M059J (cell line): Measurements from ENCODE around the gene HOXD10. TPM values are rescaled to one million over a fixed set of nuclear protein-coding genes. Genes with fewer than 3 reads are reported as not detected.
A peak's percentile ranks its signal among the peaks of the same experiment; 100 is the strongest.

Experiments used
- DNase-seq: peaks from one replicate; pipeline ENCODE4 v3.0.0-alpha.2; 2012; ENCODE audit warnings: low read depth
- total RNA-seq: library from RNA; depleted of rRNA; stranded (reverse); fragments of >200 nt; shearing (Covaris generic); gene quantifications from 2 replicates; pipeline ENCODE4 v1.2.3, GENCODE V29; 2014

The HOXD10 gene
- total RNA-seq, 1 experiment from 2014 or later: 15.0 TPM

- DNase-seq: no peak
Observed at GRCh38 chr2:176082824-176083751, 33.5 kb upstream of the HOXD10 start.

GRCh38 chr2:176083796-176084261, 32.7 kb upstream of the HOXD10 start, which contains the start of gene EVX2:
EVX2 (minus strand) TSS chr2:176083962; CDS start chr2:176083776, 186 bp downstream.
- no peak for DNase-seq

GRCh38 chr2:176084611-176085119, 31.9 kb upstream of the HOXD10 start:
- DNase-seq: no peak

- no peak for DNase-seq
Observed at GRCh38 chr2:176085120-176085788, 31.3 kb upstream of the HOXD10 start.

- DNase-seq: peak; percentile 48
Observed at GRCh38 chr2:176085861-176086771, 30.5 kb upstream of the HOXD10 start.

- no peak for DNase-seq
Observed at GRCh38 chr2:176087330-176088047, 29.1 kb upstream of the HOXD10 start.

GRCh38 chr2:176088048-176088936, 28.3 kb upstream of the HOXD10 start:
- DNase-seq: peak; percentile 47

GRCh38 chr2:176088937-176089842, 27.4 kb upstream of the HOXD10 start:
- no peak for DNase-seq

- no peak for DNase-seq
Observed at GRCh38 chr2:176089843-176090395, 26.7 kb upstream of the HOXD10 start.

GRCh38 chr2:176090862-176091261, 25.7 kb upstream of the HOXD10 start:
- no peak for DNase-seq

- DNase-seq: no peak
Observed at GRCh38 chr2:176091329-176092258, 25.0 kb upstream of the HOXD10 start.

GRCh38 chr2:176092270-176093144, 24.1 kb upstream of the HOXD10 start, which contains the start of gene HOXD13:
HOXD13 (plus strand) TSS chr2:176092721; CDS start chr2:176092891, 170 bp downstream.
- peak; percentile 54 for DNase-seq

- DNase-seq: peak; percentile 55
Observed at GRCh38 chr2:176093145-176093897, 23.3 kb upstream of the HOXD10 start.

GRCh38 chr2:176093898-176094249, 22.7 kb upstream of the HOXD10 start:
- no peak for DNase-seq

GRCh38 chr2:176094349-176094748, 22.2 kb upstream of the HOXD10 start:
- DNase-seq: no peak
